ENCODE results near the gene HLF. TPM values are rescaled to one million over a fixed set of nuclear protein-coding genes. Genes with fewer than 3 reads are reported as not detected.

Gene HLF
- polyA plus RNA-seq, 3 donors = not detected

DNA sequence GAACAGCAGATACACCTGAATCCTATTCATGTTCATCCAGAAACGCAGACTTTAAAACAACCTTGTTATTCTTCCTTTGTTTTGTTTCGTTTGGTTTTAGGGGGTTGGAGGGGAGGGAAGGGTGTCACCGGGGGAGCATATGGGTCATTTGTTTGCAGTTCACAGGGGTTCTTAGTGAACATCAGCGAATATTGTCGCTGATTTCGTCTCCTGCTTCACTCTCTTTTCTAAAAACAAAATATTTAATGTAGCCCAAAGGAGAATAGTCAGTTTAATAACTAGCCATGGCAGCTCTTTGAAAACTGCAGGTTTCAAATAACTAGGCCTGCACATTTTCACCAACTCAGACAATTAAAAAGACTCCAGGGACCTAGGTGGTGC, 37.6 kb downstream of the HLF start:
- Histone ChIP-seq H3K27me3 (ENCODE audit: control insufficient read depth in 2 of 2, insufficient read depth in 2 of 2, low read length in 2 of 2) (no peaks in the 10 kb centered on the region), H3K36me3 (replicated peaks in 1 of 2; ENCODE audit: control insufficient read depth in 1 of 2, insufficient read depth in 2 of 2, low read length in 2 of 2) (no peaks in the 10 kb centered on the region), H3K9ac (ENCODE audit: insufficient read depth, low read length, poor library complexity, severe bottlenecking) (no peak overlapping the region), H3K4me3 (replicated peaks in 1 of 3; ENCODE audit: low read depth in 2 of 3, low read length in 3 of 3) (no peak overlapping the region), H3K79me2 (ENCODE audit: insufficient read depth, low read length) (no peaks in the 10 kb centered on the region), H3K4me2 (replicated peaks; ENCODE audit: extremely low read depth, low read length, poor library complexity, severe bottlenecking) (no peak overlapping the region), H3K4me1 (ENCODE audit: control insufficient read depth in 1 of 2, insufficient read depth in 2 of 2, low read length in 2 of 2) (no peaks in the 10 kb centered on the region), H3K27ac (ENCODE audit: low read depth in 1 of 2, low read length in 2 of 2) (no peak overlapping the region), H2AFZ (ENCODE audit: insufficient read depth, low read depth, low read length, poor library complexity, severe bottlenecking) (no peak overlapping the region), H3K9me3 (replicated peaks in 1 of 2; ENCODE audit: control insufficient read depth in 1 of 2, insufficient read depth in 1 of 2, low read length in 2 of 2) (no peaks in the 10 kb centered on the region), H4K20me1 (ENCODE audit: insufficient read depth, low read length) (no peaks in the 10 kb centered on the region)
- no peak overlapping the region for H3K27ac Mint-ChIP-seq
- no CpG with 5 or more reads among the region's 6 CpGs for WGBS (ENCODE audit: insufficient coverage)
- no peak overlapping the region for H3K4me3 Mint-ChIP-seq
- peaks cover 0 to 2% (median 0%) of the 10 kb centered on the region in 7 donors for H3K9me3 Mint-ChIP-seq
- no peaks in the 10 kb centered on the region for H3K4me1 Mint-ChIP-seq
- H3K36me3 Mint-ChIP-seq = no peaks in the 10 kb centered on the region
- TF ChIP-seq, protein P1, sequence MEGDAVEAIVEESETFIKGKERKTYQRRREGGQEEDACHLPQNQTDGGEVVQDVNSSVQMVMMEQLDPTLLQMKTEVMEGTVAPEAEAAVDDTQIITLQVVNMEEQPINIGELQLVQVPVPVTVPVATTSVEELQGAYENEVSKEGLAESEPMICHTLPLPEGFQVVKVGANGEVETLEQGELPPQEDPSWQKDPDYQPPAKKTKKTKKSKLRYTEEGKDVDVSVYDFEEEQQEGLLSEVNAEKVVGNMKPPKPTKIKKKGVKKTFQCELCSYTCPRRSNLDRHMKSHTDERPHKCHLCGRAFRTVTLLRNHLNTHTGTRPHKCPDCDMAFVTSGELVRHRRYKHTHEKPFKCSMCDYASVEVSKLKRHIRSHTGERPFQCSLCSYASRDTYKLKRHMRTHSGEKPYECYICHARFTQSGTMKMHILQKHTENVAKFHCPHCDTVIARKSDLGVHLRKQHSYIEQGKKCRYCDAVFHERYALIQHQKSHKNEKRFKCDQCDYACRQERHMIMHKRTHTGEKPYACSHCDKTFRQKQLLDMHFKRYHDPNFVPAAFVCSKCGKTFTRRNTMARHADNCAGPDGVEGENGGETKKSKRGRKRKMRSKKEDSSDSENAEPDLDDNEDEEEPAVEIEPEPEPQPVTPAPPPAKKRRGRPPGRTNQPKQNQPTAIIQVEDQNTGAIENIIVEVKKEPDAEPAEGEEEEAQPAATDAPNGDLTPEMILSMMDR (IDR thresholded peaks at IDR 0.05) = no peak
- intact Hi-C loops (cut with micrococcal nuclease) = no loop called here
- DNase-seq = no peak
- H3K27me3 Mint-ChIP-seq (ENCODE audit: low read depth in 3 of 3) = peaks cover 0 to 5% (median 0%) of the 10 kb centered on the region in 3 donors

GRCh38 chr17:55303008-55303493, 38.3 kb downstream of the HLF start:
- Mint-ChIP-seq H3K4me3 (no peak overlapping the region), H3K27ac (no peak overlapping the region), H3K4me1 (no peaks in the 10 kb centered on the region), H3K9me3 (peaks cover 0 to 2% (median 0%) of the 10 kb centered on the region in 7 donors), H3K27me3 (ENCODE audit: low read depth in 3 of 3) (peaks cover 0 to 7% (median 0%) of the 10 kb centered on the region in 3 donors), H3K36me3 (no peaks in the 10 kb centered on the region)
- H4K20me1 ChIP-seq (ENCODE audit: insufficient read depth, low read length) = no peaks in the 10 kb centered on the region
- WGBS (ENCODE audit: insufficient coverage) = no CpG with 5 or more reads among the region's 3 CpGs
- no peaks in the 10 kb centered on the region for H3K9me3 ChIP-seq (replicated peaks in 1 of 2; ENCODE audit: control insufficient read depth in 1 of 2, insufficient read depth in 1 of 2, low read length in 2 of 2)
- DNase-seq = no peak
- H3K4me1 ChIP-seq (ENCODE audit: control insufficient read depth in 1 of 2, insufficient read depth in 2 of 2, low read length in 2 of 2) = no peaks in the 10 kb centered on the region
- no peak overlapping the region for H3K4me2 ChIP-seq (replicated peaks; ENCODE audit: extremely low read depth, low read length, poor library complexity, severe bottlenecking)
- no peaks in the 10 kb centered on the region for H3K36me3 ChIP-seq (replicated peaks in 1 of 2; ENCODE audit: control insufficient read depth in 1 of 2, insufficient read depth in 2 of 2, low read length in 2 of 2)
- no peak overlapping the region for H3K4me3 ChIP-seq (replicated peaks in 1 of 3; ENCODE audit: low read depth in 2 of 3, low read length in 3 of 3)
- no peaks in the 10 kb centered on the region for H3K79me2 ChIP-seq (ENCODE audit: insufficient read depth, low read length)
- no peak overlapping the region for H3K27ac ChIP-seq (ENCODE audit: low read depth in 1 of 2, low read length in 2 of 2)
- intact Hi-C loops (cut with micrococcal nuclease) = no loop called here
- no peak overlapping the region for H3K9ac ChIP-seq (ENCODE audit: insufficient read depth, low read length, poor library complexity, severe bottlenecking)
- H3K27me3 ChIP-seq (ENCODE audit: control insufficient read depth in 2 of 2, insufficient read depth in 2 of 2, low read length in 2 of 2) = no peaks in the 10 kb centered on the region
- TF ChIP-seq, protein P1 (IDR thresholded peaks at IDR 0.05) = no peak
- H2AFZ ChIP-seq (ENCODE audit: insufficient read depth, low read depth, low read length, poor library complexity, severe bottlenecking) = no peak overlapping the region

All from CD14-positive monocyte (primary cell).